Fibroblast of skin of left quadriceps (primary cell): ENCODE results near the gene CCND1.

Experiments
- DNase-seq, 2 experiments: peaks; one replicate each; pipeline ENCODE4 v3.0.0-alpha.2; 2013; ENCODE audit warnings: low read depth in 2 of 2

The CCND1 gene

GRCh38 chr11:69640995-69641581 is at the start of gene CCND1:
Gene CCND1 (plus strand): TSS chr11:69641156. CDS start chr11:69641314, 158 bp downstream.
- peak; percentile 80 for DNase-seq

- no peak for DNase-seq
Observed at GRCh38 chr11:69592986-69593650, 47.8 kb upstream of the CCND1 start.

GRCh38 chr11:69593851-69594250 is 47.1 kb upstream of the CCND1 start:
- no peak for DNase-seq

- no peak for DNase-seq
Observed at GRCh38 chr11:69594481-69594880, 46.5 kb upstream of the CCND1 start.

- DNase-seq, result no peak
Observed at GRCh38 chr11:69595805-69596665, 44.9 kb upstream of the CCND1 start.

GRCh38 chr11:69598147-69598546 is 42.8 kb upstream of the CCND1 start:
- DNase-seq, result no peak

GRCh38 chr11:69599502-69599901 is 41.5 kb upstream of the CCND1 start:
- peak; percentile 50 to 55 for DNase-seq

- no peak for DNase-seq
Observed at GRCh38 chr11:69600001-69600400, 41.0 kb upstream of the CCND1 start.

GRCh38 chr11:69601011-69601975 is 39.7 kb upstream of the CCND1 start:
- DNase-seq, result no peak

- no peak for DNase-seq
Observed at GRCh38 chr11:69603111-69603836, 37.7 kb upstream of the CCND1 start.

- DNase-seq, result no peak
Observed at GRCh38 chr11:69604055-69604454, 36.9 kb upstream of the CCND1 start.

GRCh38 chr11:69605737-69606526 is 35.0 kb upstream of the CCND1 start:
- no peak for DNase-seq

GRCh38 chr11:69609351-69609750 is 31.6 kb upstream of the CCND1 start:
- DNase-seq, result no peak

- no peak for DNase-seq
Observed at GRCh38 chr11:69611548-69612526, 29.1 kb upstream of the CCND1 start.

GRCh38 chr11:69613594-69613993 is 27.4 kb upstream of the CCND1 start:
- no peak for DNase-seq

- DNase-seq, result no peak
Observed at GRCh38 chr11:69614085-69614484, 26.9 kb upstream of the CCND1 start.

GRCh38 chr11:69615545-69616278 is 25.2 kb upstream of the CCND1 start:
- no peak for DNase-seq

- no peak for DNase-seq
Observed at GRCh38 chr11:69617220-69617619, 23.7 kb upstream of the CCND1 start.
